WERI-Rb-1 (cell line): ENCODE data around the gene VWA3B.

Source experiments
- DNase-seq: peaks from one replicate; pipeline ENCODE4 v3.0.0-alpha.2; 2020
- H3K27ac ChIP-seq: fragments of 250-450 bp; sonication (Bioruptor Pico); 2 replicates; pipeline ENCODE4 v1.5.1; 2020; ENCODE audit warnings: mild to moderate bottlenecking, moderate library complexity
- H3K27me3 ChIP-seq: fragments of 250-450 bp; sonication (Bioruptor Pico); 2 replicates; pipeline ENCODE4 v1.5.1; 2021; ENCODE audit warnings: mild to moderate bottlenecking, low read depth, moderate library complexity; ENCODE audit not compliant: insufficient read depth, severe bottlenecking
- H3K36me3 ChIP-seq: fragments of 250-450 bp; sonication (Bioruptor Pico); 2 replicates; pipeline ENCODE4 v1.5.1; 2020; ENCODE audit warnings: mild to moderate bottlenecking, moderate library complexity
- H3K4me3 ChIP-seq: 2 replicates; pipeline ENCODE4 v1.5.1; 2011; ENCODE audit warnings: low read depth, mild to moderate bottlenecking, control low read depth, low read length
- H3K9me3 ChIP-seq: fragments of 250-450 bp; sonication (Bioruptor Pico); 2 replicates; pipeline ENCODE4 v1.5.1; 2021; ENCODE audit warnings: mild to moderate bottlenecking, moderate library complexity; ENCODE audit not compliant: severe bottlenecking
- CTCF ChIP-seq: IDR thresholded peaks from 2 replicates; pipeline ENCODE4 v1.5.1; 2011; ENCODE audit warnings: low read depth, mild to moderate bottlenecking, control low read depth, inconsistent platforms, low read length

The VWA3B gene

GRCh38 chr2:98236935-98237334 lies 150.0 kb downstream of the VWA3B start:
- TF ChIP-seq CTCF = no peak
- Histone ChIP-seq H3K9me3 (no peaks in the 10 kb centered on the region), H3K4me3 (no peak overlapping the region), H3K27me3 (no peaks in the 10 kb centered on the region), H3K36me3 (no peaks in the 10 kb centered on the region), H3K27ac (no peak overlapping the region)
- no peak for DNase-seq

- Histone ChIP-seq H3K9me3 (no peaks in the 10 kb centered on the region), H3K4me3 (no peak overlapping the region), H3K27me3 (no peaks in the 10 kb centered on the region), H3K27ac (no peak overlapping the region), H3K36me3 (no peaks in the 10 kb centered on the region)
- no peak for TF ChIP-seq CTCF
- no peak for DNase-seq
Measured at GRCh38 chr2:98240786-98241398, 153.9 kb downstream of the VWA3B start.

GRCh38 chr2:98241592-98241991 lies 154.6 kb downstream of the VWA3B start:
- TF ChIP-seq CTCF = no peak
- no peak overlapping the region for H3K27ac ChIP-seq

GRCh38 chr2:98242003-98242402 lies 155.0 kb downstream of the VWA3B start:
- TF ChIP-seq CTCF = no peak
- H3K27me3 ChIP-seq = no peaks in the 10 kb centered on the region
- no peak for DNase-seq
- H3K4me3 ChIP-seq = no peak overlapping the region
- no peak overlapping the region for H3K27ac ChIP-seq
- H3K9me3 ChIP-seq = peaks cover under 1% of the 10 kb centered on the region
- no peaks in the 10 kb centered on the region for H3K36me3 ChIP-seq

More at GRCh38 chr2:98241592-98241991, 154.6 kb downstream of the VWA3B start:
- DNase-seq = no peak
- Histone ChIP-seq H3K4me3 (no peak overlapping the region), H3K9me3 (no peaks in the 10 kb centered on the region), H3K36me3 (no peaks in the 10 kb centered on the region), H3K27me3 (no peaks in the 10 kb centered on the region)

- no peaks in the 10 kb centered on the region for H3K36me3 ChIP-seq
- no peak overlapping the region for H3K27ac ChIP-seq
- peaks cover 2% of the 10 kb centered on the region for H3K9me3 ChIP-seq
- no peaks in the 10 kb centered on the region for H3K27me3 ChIP-seq
- no peak for TF ChIP-seq CTCF
- no peak for DNase-seq
- H3K4me3 ChIP-seq = no peak overlapping the region
Measured at GRCh38 chr2:98245491-98245890, 158.5 kb downstream of the VWA3B start.

GRCh38 chr2:98247383-98247782 lies 160.4 kb downstream of the VWA3B start:
- Histone ChIP-seq H3K9me3 (peaks cover 2% of the 10 kb centered on the region), H3K4me3 (no peak overlapping the region), H3K27ac (no peak overlapping the region), H3K36me3 (no peaks in the 10 kb centered on the region), H3K27me3 (no peaks in the 10 kb centered on the region)
- no peak for TF ChIP-seq CTCF
- no peak for DNase-seq
